DMS114 treated with DMSO at 0.1 percent for 48 hours (cell line): ENCODE data around the gene PRDM9.
"Not testable (repeated sequence)": the region's sequence is repeated elsewhere in the genome, so short reads cannot be mapped to it uniquely, and the experiment has no call there.

Source experiments
- DNase-seq: peaks from one replicate; lab custom pipeline; 2025; ENCODE audit not compliant: unreplicated experiment; lab: John Stamatoyannopoulos, UW

The PRDM9 gene

DNA sequence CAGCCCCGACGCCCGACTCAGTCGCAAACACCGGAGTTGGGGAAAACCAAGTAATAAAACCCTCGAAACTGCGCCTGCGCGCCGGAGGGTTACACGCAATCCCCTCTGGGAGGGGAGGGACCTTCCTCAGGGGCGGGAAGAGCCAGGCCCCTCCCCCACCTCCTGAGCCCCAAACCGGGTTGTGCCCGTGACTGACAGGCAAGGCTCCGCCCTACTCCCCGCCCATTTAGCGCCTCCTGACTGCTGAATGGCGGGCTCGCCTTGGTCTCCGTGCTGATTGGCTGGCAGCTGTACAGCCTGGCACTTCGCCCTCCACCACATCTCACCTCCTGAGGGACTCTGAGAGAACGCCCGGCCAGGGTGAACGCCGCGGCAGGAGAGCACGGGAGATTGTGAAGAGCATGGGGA, at the start of gene PRDM9:
TSS of gene PRDM9 (plus strand) at position 332 of the 408 bp plus-strand sequence. CDS start 1,425 bp downstream, outside the sequence.
- DNase-seq, result peak; percentile 74

DNA sequence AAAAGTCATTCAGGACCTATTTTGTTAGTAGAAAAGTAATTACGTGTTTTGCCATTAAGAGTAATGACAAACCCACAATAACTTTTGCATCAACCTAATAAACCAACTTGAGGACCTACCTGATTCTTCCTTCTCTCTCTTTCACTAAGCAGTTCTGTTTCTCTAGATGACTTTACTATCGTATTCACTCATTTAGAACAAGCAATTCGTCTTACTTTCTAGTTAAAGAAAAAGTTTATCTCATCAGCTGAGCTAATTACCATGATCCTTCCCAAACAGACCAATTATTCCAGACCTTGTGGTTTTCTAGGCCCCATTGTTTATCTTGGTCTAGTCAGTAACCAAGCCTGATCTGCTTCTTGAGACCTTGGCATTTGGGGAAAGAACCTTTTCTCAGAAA, 49.6 kb upstream of the PRDM9 start:
- DNase-seq, result no peak

DNA sequence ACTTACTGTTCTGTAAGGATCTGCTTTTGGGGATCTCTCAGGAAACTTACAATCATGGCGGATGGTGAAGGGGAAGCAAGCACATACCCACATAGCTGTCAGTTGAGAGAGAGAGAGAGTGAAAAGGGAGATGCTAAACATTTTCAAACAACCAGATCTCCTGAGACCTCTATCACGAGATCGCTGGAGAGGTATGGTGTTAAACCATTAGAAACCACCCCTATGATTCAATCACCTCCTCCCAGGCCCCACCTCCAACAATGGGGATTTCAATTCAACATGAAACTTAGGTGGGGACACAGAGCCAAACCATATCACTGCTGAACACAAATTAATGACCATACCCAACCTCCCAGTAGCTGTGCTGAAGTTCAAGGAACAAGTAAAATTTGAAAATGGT, 48.2 kb upstream of the PRDM9 start:
- DNase-seq, result no peak

DNA sequence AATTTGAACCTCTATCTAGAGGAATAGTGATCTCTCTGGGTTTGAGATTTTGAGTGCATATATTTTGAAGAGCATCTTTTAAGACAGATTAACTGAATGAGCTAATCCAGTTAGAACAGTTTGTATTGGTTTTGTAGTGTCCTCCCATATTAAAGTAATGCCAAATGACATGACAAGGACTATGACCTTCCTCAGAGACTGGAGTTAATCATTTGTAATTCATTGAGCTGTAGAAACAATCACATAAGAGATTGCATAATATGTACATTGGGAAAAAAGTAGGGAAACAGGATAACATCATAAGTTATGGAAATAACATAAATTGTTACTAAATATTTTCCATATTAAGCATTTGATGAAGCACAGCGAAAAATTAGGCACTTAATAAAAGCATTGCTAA, 45.8 kb upstream of the PRDM9 start:
- no peak for DNase-seq

- DNase-seq, result no peak
These were observed 41.0 kb upstream of the PRDM9 start for GRCh38 chr5:23466401-23466912.

- no peak for DNase-seq
These were observed 38.8 kb upstream of the PRDM9 start for GRCh38 chr5:23468658-23469057.

GRCh38 chr5:23473915-23474314, 33.5 kb upstream of the PRDM9 start:
- no peak for DNase-seq

DNA sequence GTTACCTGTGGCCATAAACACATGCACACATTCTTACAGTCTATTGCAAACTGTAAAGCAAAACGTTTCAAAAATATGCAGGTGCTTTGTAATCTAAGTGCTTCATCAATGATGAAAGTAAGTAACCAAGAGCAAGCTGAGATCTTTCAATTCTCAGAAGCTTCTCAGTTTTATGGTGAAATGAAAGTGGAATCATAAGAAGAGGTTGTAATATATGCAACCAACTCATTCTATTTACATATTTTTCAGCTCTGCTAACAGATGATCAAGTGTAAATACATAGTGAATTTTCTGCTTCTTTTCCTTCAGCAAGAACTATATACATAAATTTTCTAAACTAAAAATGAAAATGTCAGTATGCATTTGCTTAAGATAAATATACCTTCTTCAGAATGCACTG, 33.1 kb upstream of the PRDM9 start:
- no peak for DNase-seq

- no peak for DNase-seq
These were observed 30.8 kb upstream of the PRDM9 start for GRCh38 chr5:23476580-23476979.

DNA sequence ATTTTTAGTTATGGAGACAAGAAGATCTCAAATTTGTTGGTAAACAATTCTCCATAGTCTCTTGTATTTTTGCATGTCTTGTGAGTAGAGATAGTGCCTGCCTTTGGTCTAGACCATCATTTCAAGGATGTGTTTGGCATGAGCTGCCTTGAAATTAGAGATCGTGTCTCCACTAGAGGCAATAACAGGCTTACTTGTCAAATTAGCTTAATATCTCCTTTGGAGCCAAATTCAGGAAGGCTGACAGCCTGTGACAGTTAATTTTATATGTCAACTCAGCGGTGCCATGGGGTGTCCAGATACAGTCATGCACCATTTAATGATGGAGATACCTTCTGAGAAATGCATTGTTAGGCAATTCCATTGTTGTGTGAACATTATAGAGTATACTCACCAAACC, 24.8 kb upstream of the PRDM9 start:
- no peak for DNase-seq

DNA sequence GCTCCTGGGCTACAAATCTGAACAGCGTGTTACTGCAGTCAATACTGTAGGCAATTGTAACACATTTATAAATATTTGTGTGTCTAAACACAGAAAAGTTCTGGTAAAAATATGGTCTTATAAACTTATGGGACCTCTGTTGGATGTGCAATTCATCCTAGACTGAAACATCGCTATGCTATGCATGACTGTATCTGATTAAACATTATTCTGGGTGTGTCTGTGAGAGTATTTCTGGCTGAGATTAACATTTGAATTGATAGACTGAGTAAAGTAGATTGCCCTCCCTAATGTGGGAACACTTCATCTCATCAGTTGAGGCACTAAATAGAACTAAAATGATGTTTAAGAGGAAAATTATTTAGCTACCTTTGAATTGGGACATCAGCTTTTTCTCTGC, 24.3 kb upstream of the PRDM9 start:
- DNase-seq, result no peak

- no peak for DNase-seq
These were observed 23.3 kb upstream of the PRDM9 start for GRCh38 chr5:23484096-23484495.

- not testable (repeated sequence) for DNase-seq
These were observed 21.2 kb upstream of the PRDM9 start for GRCh38 chr5:23486227-23486626.

DNA sequence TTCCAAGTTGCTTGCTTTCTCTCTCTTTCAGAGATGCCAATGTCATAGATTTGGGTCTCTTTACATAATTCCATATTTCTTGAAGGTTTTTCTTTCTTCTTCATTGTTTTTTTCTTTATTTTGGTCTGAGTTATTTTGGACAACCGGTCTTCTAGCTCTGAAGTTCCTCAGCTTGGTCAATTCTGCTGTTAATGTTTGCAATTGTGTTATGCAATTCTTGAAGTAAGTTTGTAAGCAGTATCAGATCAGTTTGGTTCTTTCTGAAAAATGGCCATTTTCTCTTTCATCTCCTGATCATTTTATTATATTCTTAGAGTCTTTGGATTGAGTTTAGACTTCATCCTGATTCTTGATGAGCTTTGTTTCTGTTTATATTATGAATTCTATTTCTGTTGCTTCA, 16.4 kb upstream of the PRDM9 start:
- no peak for DNase-seq

DNA sequence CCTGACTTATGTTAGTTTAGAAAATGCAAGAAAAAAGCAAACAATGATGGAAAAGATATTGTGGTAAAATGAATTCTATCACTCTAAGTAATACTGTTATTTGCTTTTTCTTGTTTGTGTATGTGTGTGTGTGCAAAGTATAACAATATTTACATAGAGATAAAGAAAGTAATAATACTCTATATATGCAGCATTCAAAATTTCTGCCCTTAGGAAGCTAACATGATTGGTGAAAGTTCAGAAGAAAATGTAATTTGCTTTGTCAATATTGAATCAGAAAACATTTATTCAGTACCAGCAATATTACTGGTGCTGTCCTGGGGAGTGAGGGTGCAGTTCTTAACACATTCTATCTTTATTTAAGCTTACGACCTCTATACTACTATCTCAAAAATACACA, 12.9 kb upstream of the PRDM9 start:
- DNase-seq, result no peak

DNA sequence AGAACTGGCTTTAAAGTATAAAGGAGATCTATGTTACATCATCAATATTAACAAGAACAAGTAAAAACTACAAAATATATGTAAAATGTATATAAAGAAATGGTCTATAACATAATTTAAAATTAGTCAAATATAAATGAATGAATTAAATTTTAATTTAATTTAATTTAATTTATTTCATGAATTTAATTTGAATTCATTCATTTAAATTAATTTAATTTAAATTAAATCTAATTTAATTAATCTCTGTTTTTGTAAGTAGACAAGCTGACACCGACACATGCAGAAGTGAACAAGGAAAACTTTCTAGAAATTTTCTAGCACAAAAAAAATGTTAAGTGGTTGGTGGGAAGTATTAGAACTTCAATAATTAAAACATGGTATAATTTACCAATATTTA, 10.8 kb upstream of the PRDM9 start:
- DNase-seq, result no peak

DNA sequence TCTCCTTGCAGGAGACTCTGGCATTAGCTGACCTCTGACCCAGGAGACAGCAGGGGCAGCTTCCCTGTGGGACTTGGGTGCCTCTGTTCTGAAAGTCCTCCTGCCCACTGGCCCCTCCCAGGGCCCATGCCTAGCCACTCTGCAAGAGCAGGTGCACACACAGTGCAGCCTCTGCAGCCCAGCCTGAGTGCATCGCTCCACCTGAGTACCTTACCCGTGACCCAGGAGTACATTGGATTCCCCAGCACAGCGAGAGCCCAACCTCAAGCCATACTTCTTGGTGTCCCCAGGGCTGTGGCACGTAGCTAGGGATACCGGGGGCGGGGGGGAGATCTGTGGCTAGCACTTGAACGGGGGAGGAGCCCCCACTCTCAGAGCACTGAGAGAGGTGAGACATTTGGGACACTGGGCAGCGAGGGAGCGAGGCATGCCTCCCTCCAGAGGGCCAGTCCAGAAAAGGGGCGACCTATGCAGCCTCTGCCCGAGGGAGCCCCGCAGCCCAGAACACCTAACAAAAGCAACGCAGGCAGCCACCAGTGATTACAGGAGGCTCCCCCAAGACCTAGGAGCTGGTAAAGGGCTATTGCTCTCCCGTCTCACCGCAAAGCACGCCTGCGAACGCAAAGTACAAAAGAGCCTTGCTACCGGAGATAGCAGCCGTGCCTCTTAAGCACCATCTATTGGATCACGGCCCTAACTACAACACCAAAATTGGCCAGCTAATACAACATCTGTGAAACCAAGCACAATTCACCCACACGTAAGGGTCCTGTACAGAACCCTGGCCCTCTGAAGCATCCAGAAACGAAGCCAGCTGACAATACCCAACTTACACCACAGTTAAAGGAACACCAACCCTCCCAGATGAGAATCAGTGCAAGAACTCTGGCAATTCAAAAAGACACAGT, 826 bp upstream of the PRDM9 start:
- DNase-seq, result peak; percentile 34

DNA sequence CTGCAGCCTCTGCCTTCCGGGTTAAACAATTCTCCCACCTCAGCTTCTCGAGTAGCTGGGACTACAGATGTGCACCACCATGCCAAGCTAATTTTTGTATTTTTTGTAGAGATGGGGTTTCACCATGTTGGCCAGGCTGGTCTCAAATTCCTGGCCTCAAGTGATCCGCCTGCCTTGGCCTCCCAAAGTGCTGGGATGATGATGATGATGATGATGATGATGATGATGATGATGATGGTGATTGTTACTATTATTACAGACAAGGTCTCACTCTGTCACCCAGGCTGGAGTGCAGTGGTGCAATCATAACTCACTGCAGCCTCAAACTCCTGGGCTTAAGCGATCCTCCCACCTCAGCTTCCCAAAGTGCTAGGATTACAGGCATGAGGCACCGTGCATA, 3.0 kb downstream of the PRDM9 start:
- not testable (repeated sequence) for DNase-seq

- no peak for DNase-seq
These were observed 15.1 kb downstream of the PRDM9 start for GRCh38 chr5:23522553-23522952.

DNA sequence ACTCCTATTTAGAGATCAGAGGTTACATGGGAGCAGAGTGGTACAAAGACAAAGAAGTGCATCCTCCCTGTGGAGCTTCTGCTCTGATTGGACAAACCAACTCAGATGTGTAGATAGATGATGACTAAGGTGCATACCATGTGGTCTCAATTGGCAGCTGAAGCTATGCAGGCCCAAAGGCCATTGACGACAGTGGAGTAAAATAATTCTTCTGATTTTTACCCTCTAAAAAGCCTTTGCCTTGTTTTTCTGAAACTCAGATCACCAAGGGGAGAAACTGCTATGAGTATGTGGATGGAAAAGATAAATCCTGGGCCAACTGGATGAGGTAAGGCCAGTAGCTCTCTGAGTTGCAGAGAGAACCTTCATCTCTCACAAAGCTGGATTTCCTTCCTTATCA, 15.6 kb downstream of the PRDM9 start:
- no peak for DNase-seq

DNA sequence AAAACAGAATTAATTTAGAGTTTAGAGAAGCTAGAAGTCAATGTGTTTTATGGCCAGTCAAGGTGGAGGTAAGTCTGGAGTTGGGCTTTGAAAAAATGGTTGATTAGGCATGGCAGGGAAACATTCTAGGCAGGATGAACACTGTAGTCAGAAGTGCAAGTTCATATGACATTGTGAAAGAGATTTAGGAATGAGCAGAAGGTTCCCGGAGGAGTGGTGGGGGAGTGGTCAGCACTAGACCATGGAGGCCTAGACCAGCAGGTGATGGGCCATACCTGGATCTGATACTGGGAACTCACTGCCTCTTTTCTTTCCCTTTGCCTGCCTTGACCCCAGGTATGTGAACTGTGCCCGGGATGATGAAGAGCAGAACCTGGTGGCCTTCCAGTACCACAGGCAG, 16.6 kb downstream of the PRDM9 start:
- DNase-seq, result no peak

DNA sequence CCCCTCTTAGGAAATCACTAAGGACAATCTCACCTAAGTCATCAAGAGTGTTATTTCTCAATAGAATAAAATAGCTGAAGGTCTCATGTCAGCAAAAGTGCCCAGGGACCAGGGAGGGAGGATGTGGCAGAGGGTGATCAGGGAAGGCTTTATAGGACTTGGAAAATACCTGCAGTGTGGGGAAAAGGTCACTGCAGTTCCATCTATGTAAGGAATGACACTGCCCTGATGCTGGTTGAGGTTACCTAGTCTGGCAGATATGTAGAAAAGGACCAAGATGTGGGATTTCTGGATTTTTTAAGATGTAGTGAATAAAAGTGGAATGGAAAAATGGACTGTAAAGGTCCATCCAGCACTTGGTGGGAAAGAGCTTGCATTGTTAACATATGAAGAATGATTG, 18.3 kb downstream of the PRDM9 start:
- DNase-seq, result no peak

DNA sequence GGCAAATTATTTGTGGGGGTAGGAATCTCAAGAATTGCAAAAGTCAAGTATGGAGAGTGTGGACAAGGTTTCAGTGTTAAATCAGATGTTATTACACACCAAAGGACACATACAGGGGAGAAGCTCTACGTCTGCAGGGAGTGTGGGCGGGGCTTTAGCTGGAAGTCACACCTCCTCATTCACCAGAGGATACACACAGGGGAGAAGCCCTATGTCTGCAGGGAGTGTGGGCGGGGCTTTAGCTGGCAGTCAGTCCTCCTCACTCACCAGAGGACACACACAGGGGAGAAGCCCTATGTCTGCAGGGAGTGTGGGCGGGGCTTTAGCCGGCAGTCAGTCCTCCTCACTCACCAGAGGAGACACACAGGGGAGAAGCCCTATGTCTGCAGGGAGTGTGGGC, 19.2 kb downstream of the PRDM9 start:
- DNase-seq, result not testable (repeated sequence)
